ENCODE measurements around the gene RD3L. TPM values are rescaled to one million over a fixed set of nuclear protein-coding genes. Genes with fewer than 3 reads are reported as not detected.
"Not testable (repeated sequence)": the region's sequence is repeated elsewhere in the genome, so short reads cannot be mapped to it uniquely, and the experiment has no call there.

The RD3L gene
- total RNA-seq, 1 experiment from 2014 or later: not detected

DNA sequence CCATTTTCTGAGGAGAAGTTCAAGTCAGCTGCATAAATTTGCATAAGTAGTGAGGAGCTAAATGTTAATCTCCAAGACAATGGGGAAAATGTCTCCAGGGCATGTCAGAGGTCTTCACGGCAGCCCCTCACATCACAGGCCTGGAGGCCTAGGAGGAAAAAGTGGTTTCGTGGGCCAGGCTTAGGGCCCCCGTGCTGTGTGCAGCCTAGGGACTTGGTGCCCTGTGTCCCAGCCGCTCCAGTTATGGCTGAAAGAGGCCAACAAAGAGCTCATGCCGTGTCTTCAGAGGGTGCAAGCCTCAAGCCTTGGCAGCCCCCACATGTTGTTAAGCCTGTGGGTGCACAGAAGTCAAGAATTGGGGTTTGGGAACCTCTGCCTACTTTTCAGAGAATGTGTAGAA is 41.9 kb upstream of the RD3L start:
- no peaks in the 10 kb centered on the region for H3K27me3 ChIP-seq (ENCODE audit: low read length)
- H3K4me2 ChIP-seq (ENCODE audit: low read length): no peak overlapping the region
- H3K9ac ChIP-seq (ENCODE audit: low read length): no peak overlapping the region
- ATAC-seq (no peak), DNase-seq (no peak)
- no peaks in the 10 kb centered on the region for H3F3A ChIP-seq (ENCODE audit: low read length, unreplicated experiment)
- intact Hi-C loops (cut with micrococcal nuclease): loop anchor here (5.0 kb wide), 1 partner anchor 52 kb away; no protein-coding TSS in a partner anchor
- H3K4me3 ChIP-seq (ENCODE audit: low read length): no peak overlapping the region
- H3K36me3 ChIP-seq (ENCODE audit: low read depth, low read length): no peaks in the 10 kb centered on the region
- no peaks in the 10 kb centered on the region for H3K9me3 ChIP-seq (ENCODE audit: low read length)
- ChIA-PET POLR2A (ENCODE audit: unreplicated experiment) (no interaction called here), CTCF (no interaction called here)
- H3K4me1 ChIP-seq (ENCODE audit: insufficient read depth, low read length): no peaks in the 10 kb centered on the region
- no peak overlapping the region for H3K27ac ChIP-seq (ENCODE audit: low read length)
- BruUV-seq (replicated peaks): no TSS peak
- H4K20me1 ChIP-seq (ENCODE audit: low read length): no peaks in the 10 kb centered on the region
- no peaks in the 10 kb centered on the region for H3K79me2 ChIP-seq (ENCODE audit: low read length)
- no peak overlapping the region for H2AFZ ChIP-seq (ENCODE audit: low read length)
- no peaks in the 10 kb centered on the region for H3K9me2 ChIP-seq (replicated peaks; ENCODE audit: low read length)
- TF ChIP-seq EZH2phosphoT487 (IDR thresholded peaks at IDR 0.05; ENCODE audit: borderline replicate concordance, low read length) (no peak), CTCF (conservative IDR thresholded peaks at IDR 0.05; ENCODE audit: low read depth, low read length) (no peak), EZH2 (IDR thresholded peaks at IDR 0.05; ENCODE audit: low read length, unreplicated experiment) (no peak)

DNA sequence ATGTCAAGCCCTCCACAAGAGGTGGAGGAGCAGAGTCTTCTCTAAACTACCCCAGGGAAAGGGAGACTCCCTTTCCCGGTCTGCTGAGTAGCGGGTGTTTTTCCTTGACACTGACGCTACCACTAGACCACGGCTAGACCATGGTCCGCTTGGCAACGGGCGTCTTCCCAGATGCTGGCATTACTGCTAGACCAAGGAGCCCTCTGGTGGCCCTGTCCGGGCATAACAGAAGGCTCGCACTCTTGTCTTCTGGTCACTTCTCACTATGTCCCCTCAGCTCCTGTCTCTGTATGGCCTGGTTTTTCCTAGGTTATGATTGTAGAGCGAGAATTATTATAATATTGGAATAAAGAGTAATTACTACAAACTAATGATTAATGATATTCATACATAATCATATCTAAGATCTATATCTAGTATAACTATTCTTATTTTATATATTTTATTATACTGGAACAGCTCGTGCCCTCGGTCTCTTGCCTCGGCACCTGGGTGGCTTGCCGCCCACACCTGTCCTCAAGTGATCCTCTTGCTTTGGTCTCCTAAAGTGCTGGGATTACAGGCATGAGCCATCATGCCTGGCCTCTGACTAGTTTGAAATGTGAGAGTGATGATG is 38.4 kb upstream of the RD3L start:
- H3K4me1 ChIP-seq (ENCODE audit: insufficient read depth, low read length); H3F3A ChIP-seq (ENCODE audit: low read length, unreplicated experiment); ATAC-seq; H3K4me2 ChIP-seq (ENCODE audit: low read length); H3K27me3 ChIP-seq (ENCODE audit: low read length); H3K9me2 ChIP-seq (replicated peaks; ENCODE audit: low read length); H3K79me2 ChIP-seq (ENCODE audit: low read length); H2AFZ ChIP-seq (ENCODE audit: low read length); H3K9me3 ChIP-seq (ENCODE audit: low read length); H3K9ac ChIP-seq (ENCODE audit: low read length); H3K4me3 ChIP-seq (ENCODE audit: low read length); BruUV-seq (replicated peaks); H3K36me3 ChIP-seq (ENCODE audit: low read depth, low read length); H3K27ac ChIP-seq (ENCODE audit: low read length); H4K20me1 ChIP-seq (ENCODE audit: low read length): not testable (repeated sequence)
- peak; percentile 50 for DNase-seq
- peak; percentile 51 for TF ChIP-seq CTCF (conservative IDR thresholded peaks at IDR 0.05; ENCODE audit: low read depth, low read length)
- CTCF ChIA-PET: interaction anchor here (0.6 to 1.6 kb wide), 7 partner anchors 45 to 390 kb away, joined by 3 to 4 read pairs (median 3); no protein-coding TSS in a partner anchor
- intact Hi-C loops (cut with micrococcal nuclease): loop anchor here (5.0 kb wide), 1 partner anchor 48 kb away; no protein-coding TSS in a partner anchor
- POLR2A ChIA-PET (ENCODE audit: unreplicated experiment): interaction anchor here (0.7 to 0.8 kb wide), 2 partner anchors 97 to 175 kb away, joined by 3 to 8 read pairs; no protein-coding TSS in a partner anchor

GRCh38 chr14:103974575-103974974 is 32.2 kb upstream of the RD3L start:
- DNase-seq (no peak), ATAC-seq (no peak)
- Histone ChIP-seq H4K20me1 (ENCODE audit: low read length) (no peaks in the 10 kb centered on the region), H3F3A (ENCODE audit: low read length, unreplicated experiment) (no peaks in the 10 kb centered on the region), H3K27ac (ENCODE audit: low read length) (no peak overlapping the region), H3K9ac (ENCODE audit: low read length) (no peak overlapping the region), H3K36me3 (ENCODE audit: low read depth, low read length) (no peaks in the 10 kb centered on the region), H3K79me2 (ENCODE audit: low read length) (no peaks in the 10 kb centered on the region), H3K9me2 (replicated peaks; ENCODE audit: low read length) (no peaks in the 10 kb centered on the region), H3K4me2 (ENCODE audit: low read length) (no peak overlapping the region), H2AFZ (ENCODE audit: low read length) (no peak overlapping the region), H3K27me3 (ENCODE audit: low read length) (no peaks in the 10 kb centered on the region), H3K4me1 (ENCODE audit: insufficient read depth, low read length) (no peaks in the 10 kb centered on the region), H3K9me3 (ENCODE audit: low read length) (no peaks in the 10 kb centered on the region), H3K4me3 (ENCODE audit: low read length) (no peak overlapping the region)
- no TSS peak for BruUV-seq (replicated peaks)
- ChIA-PET CTCF (no interaction called here), POLR2A (ENCODE audit: unreplicated experiment) (no interaction called here)
- intact Hi-C loops (cut with micrococcal nuclease): no loop called here
- TF ChIP-seq EZH2phosphoT487 (IDR thresholded peaks at IDR 0.05; ENCODE audit: borderline replicate concordance, low read length): no peak
